PC-3 (cell line): ENCODE measurements around the gene DNASE1.

Experiments
- CTCF ChIP-seq: fragments of 300-600 bp; sonication (generic); conservative IDR thresholded peaks from 2 replicates; pipeline ENCODE4 v1.5.1; 2017; ENCODE audit warnings: antibody characterized with exemption, low read depth, mild to moderate bottlenecking, low read length
- EZH2 ChIP-seq: fragments of 300-600 bp; sonication (generic); IDR thresholded peaks from one replicate; pipeline ENCODE4 v1.6.1; 2017; ENCODE audit warnings: antibody characterized with exemption, mild to moderate bottlenecking, low read length; ENCODE audit not compliant: unreplicated experiment

DNA sequence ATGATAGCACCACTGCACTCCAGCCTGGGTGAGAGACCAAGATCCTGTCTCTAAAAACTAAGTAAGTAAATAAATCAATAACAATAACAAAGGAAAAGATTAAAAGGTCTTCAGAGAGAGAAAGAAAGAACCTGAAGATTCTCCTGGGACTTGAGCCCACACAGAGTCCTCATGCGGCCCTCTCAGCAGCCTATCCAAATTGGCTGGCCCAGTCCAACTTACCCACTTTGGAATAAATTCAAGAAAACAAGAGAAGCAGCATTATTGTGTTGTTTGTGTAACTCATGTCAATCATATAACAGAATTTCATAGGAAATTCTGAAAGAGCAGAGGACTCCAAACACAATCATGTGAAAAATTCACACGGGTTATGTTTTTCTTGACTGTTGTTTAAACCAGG lies 46.9 kb upstream of the DNASE1 start:
- TF ChIP-seq CTCF (no peak), EZH2 (no peak)
